Cardiac fibroblast (primary cell): ENCODE data around the gene RTN4R.

ENCODE experiments used
- DNase-seq, 2 donors: peaks; one replicate each; pipeline versions ENCODE4 v3.0.0 to v3.0.0-alpha.2; 2010; ENCODE audit warnings: low read depth in 2 of 2
- H3K4me3 ChIP-seq, 2 donors: replicated peaks in 1 of 2; 1 replicate in 1 of 2; 2 replicates in 1 of 2; pipeline ENCODE4 v1.5.1; 2011; ENCODE audit warnings: low read depth in 2 of 2, low read length in 2 of 2, mild to moderate bottlenecking in 2 of 2, moderate library complexity in 1 of 2
- TF ChIP-seq, protein P1 (sequence below): IDR thresholded peaks from one replicate; pipeline ENCODE4 v1.5.1; 2011; ENCODE audit warnings: low read depth, mild to moderate bottlenecking, low read length, inconsistent platforms

RTN4R gene

DNA sequence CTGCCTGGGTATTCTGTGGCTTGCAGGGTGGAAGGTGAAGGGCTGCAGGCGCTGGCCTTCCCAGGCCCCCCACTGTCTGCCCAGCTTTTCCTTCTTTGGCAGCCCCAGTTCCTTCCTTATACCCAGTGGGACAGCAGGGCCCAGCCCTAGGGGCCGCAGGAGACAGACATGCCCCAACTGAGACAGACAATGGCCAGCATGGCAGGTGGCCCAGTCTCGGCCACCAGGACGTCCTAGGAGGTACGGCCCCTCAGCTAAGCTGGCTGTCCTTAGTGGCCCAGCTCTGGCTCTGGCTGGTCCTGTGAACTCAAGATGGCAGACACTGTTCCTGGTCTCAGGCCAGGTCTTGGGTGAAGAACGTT lies 35.9 kb downstream of the RTN4R start:
- DNase-seq: no peak
- TF ChIP-seq, protein P1, sequence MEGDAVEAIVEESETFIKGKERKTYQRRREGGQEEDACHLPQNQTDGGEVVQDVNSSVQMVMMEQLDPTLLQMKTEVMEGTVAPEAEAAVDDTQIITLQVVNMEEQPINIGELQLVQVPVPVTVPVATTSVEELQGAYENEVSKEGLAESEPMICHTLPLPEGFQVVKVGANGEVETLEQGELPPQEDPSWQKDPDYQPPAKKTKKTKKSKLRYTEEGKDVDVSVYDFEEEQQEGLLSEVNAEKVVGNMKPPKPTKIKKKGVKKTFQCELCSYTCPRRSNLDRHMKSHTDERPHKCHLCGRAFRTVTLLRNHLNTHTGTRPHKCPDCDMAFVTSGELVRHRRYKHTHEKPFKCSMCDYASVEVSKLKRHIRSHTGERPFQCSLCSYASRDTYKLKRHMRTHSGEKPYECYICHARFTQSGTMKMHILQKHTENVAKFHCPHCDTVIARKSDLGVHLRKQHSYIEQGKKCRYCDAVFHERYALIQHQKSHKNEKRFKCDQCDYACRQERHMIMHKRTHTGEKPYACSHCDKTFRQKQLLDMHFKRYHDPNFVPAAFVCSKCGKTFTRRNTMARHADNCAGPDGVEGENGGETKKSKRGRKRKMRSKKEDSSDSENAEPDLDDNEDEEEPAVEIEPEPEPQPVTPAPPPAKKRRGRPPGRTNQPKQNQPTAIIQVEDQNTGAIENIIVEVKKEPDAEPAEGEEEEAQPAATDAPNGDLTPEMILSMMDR: no peak
- H3K4me3 ChIP-seq: no peak overlapping the region

DNA sequence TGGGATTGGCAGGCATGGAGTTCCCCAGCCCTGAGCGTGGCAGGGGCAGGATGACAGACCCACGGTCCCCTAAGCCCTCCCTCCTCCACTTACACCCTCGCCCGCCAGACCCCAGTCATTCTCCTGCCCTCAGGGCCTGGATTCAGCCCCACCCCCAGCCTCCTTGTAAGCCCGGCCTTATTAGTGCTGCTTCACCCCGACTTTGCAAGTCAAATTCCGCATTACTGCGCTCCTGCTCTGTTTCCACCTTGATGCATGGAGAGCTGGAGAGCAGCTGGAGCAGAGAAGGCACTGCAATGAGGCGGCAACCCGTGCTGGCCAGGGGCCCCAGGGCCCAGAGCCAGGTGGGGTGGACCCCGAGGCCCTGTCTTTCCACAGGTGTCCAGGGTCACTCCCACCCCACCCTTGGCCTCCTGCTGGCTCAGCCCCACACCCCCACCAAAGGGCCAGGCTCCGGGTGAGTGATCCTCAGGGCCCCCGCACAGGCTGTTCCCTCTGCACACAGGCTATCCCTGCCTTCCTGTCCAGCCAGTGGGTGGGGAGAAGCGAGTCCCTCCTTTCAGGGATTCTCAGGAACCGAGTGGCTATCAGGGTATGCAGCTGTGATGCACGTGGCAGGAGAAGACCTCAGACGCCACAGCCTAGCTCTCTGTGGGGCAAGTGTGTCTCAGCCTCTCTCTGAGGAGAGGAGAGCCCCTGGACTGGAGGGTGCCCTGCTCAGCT lies 36.4 kb downstream of the RTN4R start:
- TF ChIP-seq, protein P1: no peak
- no peak for DNase-seq
- H3K4me3 ChIP-seq: no peak overlapping the region

DNA sequence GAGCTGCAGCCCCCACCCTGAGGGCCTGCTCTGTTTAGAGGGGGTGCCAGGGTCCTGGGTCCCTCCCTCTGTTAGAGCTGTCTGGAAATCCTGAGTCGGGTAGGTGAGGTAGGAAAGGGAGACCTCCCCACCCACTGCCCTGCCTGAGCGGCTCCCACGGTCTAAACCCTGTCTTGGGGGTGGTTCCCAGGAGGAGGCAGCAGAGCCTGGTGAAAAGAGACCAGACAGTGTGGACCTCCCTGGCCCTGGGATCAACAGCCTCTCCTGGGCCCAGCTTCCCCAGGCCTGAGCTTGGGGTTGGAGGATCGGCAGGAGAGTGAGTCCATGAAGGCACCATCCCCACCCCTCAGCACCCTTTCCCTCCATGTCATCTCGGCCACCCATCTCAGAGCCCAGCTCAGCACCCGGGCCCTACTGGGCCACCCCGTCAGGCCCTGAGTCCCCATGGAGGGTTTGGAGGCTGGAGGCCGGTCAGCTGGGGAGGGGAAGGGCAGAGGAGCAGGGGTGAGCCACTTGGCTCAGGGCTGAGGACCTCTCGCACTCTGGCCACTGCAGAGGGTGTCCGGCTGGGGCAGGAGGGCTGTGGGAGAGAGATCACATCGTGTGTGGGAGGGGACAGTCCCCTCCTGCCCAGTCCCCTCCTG lies 37.2 kb downstream of the RTN4R start:
- H3K4me3 ChIP-seq: no peak overlapping the region
- no peak for DNase-seq
- TF ChIP-seq, protein P1: no peak

DNA sequence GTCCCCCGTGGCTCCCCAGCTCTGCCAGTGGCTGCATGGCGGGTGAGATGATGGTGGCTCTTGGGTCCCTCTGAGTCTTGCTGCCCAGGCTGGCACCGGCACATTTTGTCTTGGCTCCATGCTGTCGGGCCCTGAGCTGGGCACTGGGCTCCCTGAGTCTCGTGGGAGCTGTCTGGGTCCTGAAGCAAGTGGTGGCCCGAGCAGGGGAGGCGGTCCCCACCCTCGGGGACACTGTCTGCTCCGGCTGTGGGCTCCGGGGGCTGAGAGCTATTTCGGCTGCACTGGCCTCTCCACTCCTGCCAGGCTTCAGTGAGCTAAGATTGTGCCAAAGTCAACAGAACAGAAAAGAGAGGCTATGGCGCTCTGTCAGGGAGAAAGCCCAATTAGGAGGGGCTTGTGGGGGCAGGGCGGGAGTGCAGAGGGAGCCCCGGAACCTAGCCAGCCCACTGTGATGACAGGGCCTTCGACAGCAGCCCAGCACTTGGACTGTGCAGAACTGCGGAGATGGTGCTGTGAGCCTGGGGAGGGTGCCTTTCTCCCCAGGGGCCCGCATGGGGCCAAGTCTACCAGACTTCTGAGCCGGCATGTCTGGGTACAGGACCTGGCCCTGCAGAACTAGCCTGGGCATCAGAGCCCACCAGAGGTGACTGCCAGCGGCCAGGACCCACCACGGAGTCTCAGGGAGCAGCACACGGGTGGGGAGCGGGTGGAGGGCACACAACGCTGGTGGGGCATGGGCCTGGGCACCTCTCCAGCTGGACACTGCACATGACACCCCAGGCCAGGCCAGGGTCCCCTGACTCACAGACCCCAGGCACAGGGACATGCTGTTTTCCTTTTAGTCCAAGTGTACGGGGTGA lies 38.0 kb downstream of the RTN4R start:
- no peak overlapping the region for H3K4me3 ChIP-seq
- TF ChIP-seq, protein P1: no peak
- no peak for DNase-seq

DNA sequence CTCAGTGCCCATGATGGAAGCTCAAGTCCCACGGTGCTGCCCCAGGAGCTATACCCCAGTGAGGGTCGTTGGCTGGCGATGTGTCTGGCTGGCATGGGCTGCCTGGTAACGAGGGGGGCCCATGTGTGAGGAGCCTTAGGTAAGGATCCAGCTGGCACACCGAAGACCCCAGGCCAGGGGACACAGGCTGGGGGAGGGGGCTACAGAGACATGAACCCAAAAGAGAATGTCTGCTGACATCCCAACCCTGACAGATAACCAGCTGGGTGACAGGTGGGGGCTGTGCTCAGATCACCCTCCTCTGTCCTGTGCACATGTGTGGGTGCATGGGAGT lies 39.2 kb downstream of the RTN4R start:
- DNase-seq: no peak
- no peak overlapping the region for H3K4me3 ChIP-seq
- TF ChIP-seq, protein P1: no peak

DNA sequence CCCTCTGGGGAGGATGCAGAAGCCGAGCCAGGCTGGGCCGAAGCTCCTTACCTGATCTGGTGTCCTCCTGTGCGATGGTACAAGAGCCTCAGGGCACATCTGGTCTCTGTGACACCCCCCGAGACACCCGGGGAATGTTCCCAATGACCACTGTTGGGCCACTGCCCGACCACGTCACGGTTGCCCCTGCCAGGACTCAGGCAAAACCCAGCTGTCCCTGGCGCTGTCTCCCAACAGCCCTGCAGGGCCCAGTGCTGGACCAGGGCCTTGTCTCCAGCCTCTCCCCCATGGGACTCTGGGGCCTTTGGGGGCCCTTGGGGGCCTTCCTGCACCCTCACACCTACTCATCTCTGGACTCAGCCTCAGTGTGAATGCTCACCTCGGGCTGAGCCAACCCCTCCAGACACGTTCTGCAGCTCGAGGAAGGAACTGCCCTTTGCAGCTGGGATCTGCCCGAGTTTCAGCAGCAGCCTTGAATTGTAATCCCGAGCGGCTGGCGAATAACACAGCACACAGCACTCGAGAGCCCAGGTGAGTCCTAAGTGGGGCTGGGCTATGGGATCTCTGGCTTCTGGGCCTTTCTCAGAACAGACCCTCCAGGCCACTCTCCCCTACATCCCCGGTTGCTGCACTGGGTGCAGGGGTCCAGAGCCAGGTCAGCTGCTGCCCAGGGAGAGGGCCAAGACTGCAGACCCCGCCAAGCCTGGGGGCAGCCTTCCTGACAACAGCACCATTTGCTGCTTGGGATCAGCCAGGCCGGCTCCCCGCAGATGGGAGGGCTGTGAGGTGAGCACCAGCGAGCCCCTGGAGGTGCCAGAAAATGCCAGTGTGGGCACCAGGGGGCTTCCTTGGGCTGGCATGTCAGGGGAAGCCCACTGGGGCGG lies 39.8 kb downstream of the RTN4R start:
- TF ChIP-seq, protein P1: no peak
- no peak overlapping the region for H3K4me3 ChIP-seq
- no peak for DNase-seq
